Nephron (organoid): ENCODE measurements around the gene S100P.
"Not testable (repeated sequence)": the region's sequence is repeated elsewhere in the genome, so short reads cannot be mapped to it uniquely, and the experiment has no call there.

ENCODE experiments used
- H3K27ac Mint-ChIP-seq, 3 experiments: 2 replicates each; pipeline ENCODE4 v1.8.0; 2020; ENCODE audit warnings: mixed read lengths in 3 of 3, mild to moderate bottlenecking in 2 of 3, moderate library complexity in 1 of 3
- H3K27me3 Mint-ChIP-seq: 2 replicates; pipeline ENCODE4 v1.8.0; 2021; ENCODE audit warnings: low read depth, mild to moderate bottlenecking, moderate library complexity, mixed read lengths
- H3K36me3 Mint-ChIP-seq: 2 replicates; pipeline ENCODE4 v1.8.0; 2020; ENCODE audit warnings: low read depth, mixed read lengths
- H3K4me1 Mint-ChIP-seq: 2 replicates; pipeline ENCODE4 v1.8.0; 2020; ENCODE audit warnings: mixed read lengths
- H3K4me3 Mint-ChIP-seq, 3 experiments: 2 replicates each; pipeline ENCODE4 v1.8.0; 2020; ENCODE audit warnings: mild to moderate bottlenecking in 3 of 3, mixed read lengths in 3 of 3, moderate library complexity in 2 of 3
- H3K9me3 Mint-ChIP-seq: 2 replicates; pipeline ENCODE4 v1.8.0; 2020; ENCODE audit warnings: mixed read lengths
- CTCF ChIP-seq, 3 experiments: fragments of 200-600 bp; sonication (generic); IDR thresholded peaks; one replicate each; pipeline ENCODE4 v1.5.0; 2021; ENCODE audit warnings: antibody characterized with exemption in 3 of 3; ENCODE audit not compliant: unreplicated experiment in 3 of 3

S100P gene

DNA sequence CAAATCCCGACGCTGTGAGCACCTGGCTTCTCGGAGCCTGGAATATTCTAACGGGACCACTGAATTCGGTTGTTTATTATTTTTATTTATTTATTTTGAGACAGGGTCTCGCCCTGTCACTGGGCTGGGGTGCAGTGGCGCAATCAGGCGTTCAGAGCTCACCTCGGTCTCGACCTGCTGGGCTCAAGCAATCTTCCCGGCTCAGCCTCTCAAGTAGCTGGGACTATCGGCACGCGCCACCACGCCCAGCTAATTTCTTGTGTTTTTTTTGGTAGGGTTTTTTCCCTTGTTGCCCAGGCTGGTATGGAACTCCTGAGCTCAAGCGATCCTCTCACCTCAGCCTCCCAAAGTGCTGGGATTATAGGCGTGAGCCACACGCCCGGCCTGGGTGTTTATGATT, 21.5 kb upstream of the S100P start:
- no peak for TF ChIP-seq CTCF (IDR thresholded peaks at IDR 0.05; ENCODE audit: unreplicated experiment in 3 of 3)
- Mint-ChIP-seq H3K4me3 (no peak overlapping the region), H3K27me3 (peaks cover 3% of the 10 kb centered on the region)

GRCh38 chr4:6672541-6673190, 21.0 kb upstream of the S100P start:
- peak overlapping the region; percentile 96 to 98 (median 97) for H3K27ac Mint-ChIP-seq
- peaks cover 43% of the 10 kb centered on the region for H3K36me3 Mint-ChIP-seq
- H3K9me3 Mint-ChIP-seq, H3K27me3 Mint-ChIP-seq: not testable (repeated sequence)
- H3K4me3 Mint-ChIP-seq: peak overlapping the region in 1 of 3 experiments; percentile 93
- H3K4me1 Mint-ChIP-seq: peaks cover 39% of the 10 kb centered on the region

More for the DNA sequence above, 21.5 kb upstream of the S100P start:
- Mint-ChIP-seq H3K36me3 (peaks cover 38% of the 10 kb centered on the region), H3K4me1 (peaks cover 35% of the 10 kb centered on the region), H3K27ac (no peak overlapping the region), H3K9me3 (peaks cover 5% of the 10 kb centered on the region)

DNA sequence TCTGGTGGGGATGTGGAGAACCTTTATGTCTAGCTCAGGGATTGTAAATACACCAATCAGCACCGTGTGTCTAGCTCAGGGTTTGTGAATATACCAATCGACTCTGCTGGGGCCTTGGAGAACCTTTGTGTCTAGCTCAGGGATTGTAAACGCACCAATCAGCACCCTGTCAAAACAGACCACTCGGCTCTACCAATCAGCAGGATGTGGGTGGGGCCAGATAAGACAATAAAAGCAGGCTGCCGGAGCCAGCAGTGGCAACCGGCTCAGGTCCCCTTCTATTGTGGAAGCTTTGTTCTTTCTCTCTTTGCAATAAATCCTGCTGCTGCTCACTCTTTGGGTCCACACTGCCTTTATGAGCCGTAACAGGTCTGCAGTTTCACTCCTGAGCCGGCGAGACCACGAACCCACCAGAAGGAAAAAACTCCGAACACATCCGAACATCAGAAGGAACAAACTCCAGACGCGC, 20.5 kb upstream of the S100P start:
- Mint-ChIP-seq H3K4me3 (peak overlapping the region; percentile 93 to 98 (median 97)), H3K4me1 (peaks cover 40% of the 10 kb centered on the region), H3K27ac (peak overlapping the region; percentile 96 to 98 (median 97)), H3K36me3 (peaks cover 42% of the 10 kb centered on the region)
- H3K27me3 Mint-ChIP-seq, H3K9me3 Mint-ChIP-seq: not testable (repeated sequence)

- Mint-ChIP-seq H3K9me3 (peaks cover 5% of the 10 kb centered on the region), H3K27ac (peak overlapping the region; percentile 96 to 98 (median 97)), H3K4me1 (peaks cover 40% of the 10 kb centered on the region), H3K27me3 (no peaks in the 10 kb centered on the region), H3K36me3 (peaks cover 49% of the 10 kb centered on the region), H3K4me3 (peak overlapping the region; percentile 93 to 98 (median 97))
- no peak for TF ChIP-seq CTCF (IDR thresholded peaks at IDR 0.05; ENCODE audit: unreplicated experiment in 3 of 3)
Measured at GRCh38 chr4:6673660-6674499, 19.8 kb upstream of the S100P start.

GRCh38 chr4:6674500-6675149, 19.1 kb upstream of the S100P start:
- H3K27ac Mint-ChIP-seq: peak overlapping the region; percentile 78 to 98 (median 88)
- H3K4me1 Mint-ChIP-seq: peaks cover 40% of the 10 kb centered on the region
- no peaks in the 10 kb centered on the region for H3K27me3 Mint-ChIP-seq
- peak; percentile 29 to 37 (median 35) for TF ChIP-seq CTCF (IDR thresholded peaks at IDR 0.05; ENCODE audit: unreplicated experiment in 3 of 3)
- H3K36me3 Mint-ChIP-seq: peaks cover 48% of the 10 kb centered on the region
- H3K9me3 Mint-ChIP-seq: peaks cover 5% of the 10 kb centered on the region
- H3K4me3 Mint-ChIP-seq: peak overlapping the region; percentile 93 to 98 (median 97)

GRCh38 chr4:6676722-6677558, 16.7 kb upstream of the S100P start:
- Mint-ChIP-seq H3K27ac (peak overlapping the region in 1 of 3 experiments; percentile 2), H3K27me3 (no peaks in the 10 kb centered on the region), H3K4me3 (peak overlapping the region; percentile 93 to 98 (median 97)), H3K9me3 (no peaks in the 10 kb centered on the region), H3K4me1 (peaks cover 40% of the 10 kb centered on the region), H3K36me3 (peaks cover 50% of the 10 kb centered on the region)
- TF ChIP-seq CTCF (IDR thresholded peaks at IDR 0.05; ENCODE audit: unreplicated experiment in 3 of 3): no peak
